Activated CD8-positive, alpha-beta memory T cell treated with anti-CD3 and anti-CD28 coated beads for 1 hour (primary cell): ENCODE results near the gene SLC6A19.
A peak's percentile ranks its signal among the peaks of the same experiment; 100 is the strongest.

Source experiments
- DNase-seq, 2 donors: peaks; one replicate each; pipeline ENCODE4 v3.0.0-alpha.2; 2020; ENCODE audit warnings: low read depth in 1 of 2; ENCODE audit errors: extremely low read depth in 1 of 2

SLC6A19 gene

DNA sequence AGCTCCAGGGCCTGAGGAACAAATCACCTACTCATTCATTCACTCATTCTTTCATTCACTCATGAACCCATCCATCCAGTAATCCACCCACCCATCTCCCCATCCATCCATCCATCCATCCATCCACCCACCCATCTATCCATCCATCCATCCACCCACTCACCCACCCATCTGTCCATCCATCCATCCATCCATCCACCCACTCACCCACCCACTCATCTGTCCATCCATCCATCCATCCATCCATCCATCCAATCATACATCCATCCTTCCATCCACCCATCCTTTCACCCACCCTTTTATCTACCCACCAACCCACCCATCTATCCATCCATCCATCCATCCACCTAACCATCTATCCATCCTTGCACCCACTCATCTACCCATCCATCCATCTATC is 35.5 kb upstream of the SLC6A19 start:
- DNase-seq: no peak

DNA sequence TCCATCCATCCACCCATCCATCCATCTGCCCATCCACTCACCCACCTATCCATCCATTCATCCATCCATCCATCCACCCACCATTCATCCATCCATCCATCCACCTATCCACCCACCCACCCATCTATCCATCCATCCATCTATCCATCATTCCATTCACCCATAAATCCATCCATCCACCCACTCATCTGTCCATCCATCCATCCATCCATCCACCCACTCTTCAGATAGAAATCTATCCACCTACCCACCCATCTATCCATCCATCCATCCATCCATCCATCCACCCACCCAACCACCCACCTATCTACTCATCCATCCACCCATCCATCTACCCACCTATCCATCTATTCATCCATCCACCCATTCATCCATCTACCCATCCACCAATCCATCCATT is 35.0 kb upstream of the SLC6A19 start:
- no peak for DNase-seq

DNA sequence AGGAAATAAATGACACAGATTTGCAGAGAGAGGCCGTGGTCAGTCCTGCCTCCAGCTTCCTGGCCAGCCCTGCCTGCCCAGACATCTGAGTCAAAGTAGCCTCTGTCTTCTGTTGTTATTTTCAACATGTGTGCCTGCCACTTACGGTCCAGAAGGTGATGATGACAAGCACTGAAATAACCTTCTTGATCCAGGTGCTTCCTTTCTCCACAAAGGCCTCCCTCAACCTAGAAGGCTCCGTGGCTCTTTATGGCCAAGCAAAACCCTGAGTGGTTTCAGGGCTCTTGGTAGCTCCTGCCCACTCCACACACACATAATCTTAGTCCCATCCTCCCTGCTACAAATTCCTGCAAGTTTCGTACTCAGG is 34.1 kb upstream of the SLC6A19 start:
- no peak for DNase-seq

DNA sequence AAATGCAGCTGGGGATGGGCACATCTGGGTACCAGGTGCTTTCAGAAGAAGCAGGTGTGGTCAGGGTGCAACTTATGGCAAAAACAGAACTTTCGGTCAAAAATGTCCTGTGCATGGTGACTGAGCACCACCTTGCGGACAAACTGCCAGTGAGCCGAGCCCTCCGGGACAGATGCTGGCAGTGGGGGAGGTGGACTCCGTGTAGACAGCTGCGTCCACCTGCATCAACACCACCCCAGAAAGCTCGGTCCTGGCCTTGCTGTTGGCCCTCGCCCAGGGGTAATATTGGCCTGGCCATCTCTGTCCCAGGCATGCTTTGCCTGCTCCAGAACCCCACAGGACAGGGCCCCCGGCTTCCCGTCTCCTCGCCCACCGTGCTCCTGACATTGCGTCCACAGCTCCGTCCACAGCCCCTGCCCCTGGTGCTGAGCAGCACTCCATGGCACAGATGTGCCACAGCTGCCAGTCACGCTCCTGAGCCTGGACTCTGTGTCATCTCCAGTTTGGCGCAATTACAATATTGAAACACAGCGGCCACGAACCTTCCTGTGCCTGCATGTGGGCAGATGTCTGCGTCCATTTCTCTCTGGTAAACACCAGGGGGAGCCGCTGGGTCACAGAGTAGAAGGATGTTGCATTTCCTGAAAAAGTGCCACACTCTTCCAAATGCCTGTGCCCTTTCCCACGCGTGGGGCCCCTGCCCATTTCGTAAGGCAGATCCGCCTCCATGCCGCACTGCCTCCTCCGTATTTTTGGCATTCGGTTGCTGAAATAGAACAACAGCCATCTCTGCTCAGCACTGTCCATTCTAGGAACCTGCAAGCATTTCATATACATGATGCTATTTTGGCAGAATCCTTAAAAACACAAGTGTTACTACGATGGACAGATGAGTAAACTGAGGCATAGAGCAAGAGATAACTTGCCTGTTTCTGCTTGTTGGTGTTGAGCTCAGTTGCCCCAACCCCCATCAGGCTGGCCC is 33.4 kb upstream of the SLC6A19 start:
- peak; percentile 20 to 49 for DNase-seq

GRCh38 chr5:1168796-1169195 is 32.6 kb upstream of the SLC6A19 start:
- DNase-seq: no peak

GRCh38 chr5:1169211-1170115 is 31.9 kb upstream of the SLC6A19 start:
- no peak for DNase-seq

GRCh38 chr5:1171340-1171941 is 30.0 kb upstream of the SLC6A19 start:
- no peak for DNase-seq

DNA sequence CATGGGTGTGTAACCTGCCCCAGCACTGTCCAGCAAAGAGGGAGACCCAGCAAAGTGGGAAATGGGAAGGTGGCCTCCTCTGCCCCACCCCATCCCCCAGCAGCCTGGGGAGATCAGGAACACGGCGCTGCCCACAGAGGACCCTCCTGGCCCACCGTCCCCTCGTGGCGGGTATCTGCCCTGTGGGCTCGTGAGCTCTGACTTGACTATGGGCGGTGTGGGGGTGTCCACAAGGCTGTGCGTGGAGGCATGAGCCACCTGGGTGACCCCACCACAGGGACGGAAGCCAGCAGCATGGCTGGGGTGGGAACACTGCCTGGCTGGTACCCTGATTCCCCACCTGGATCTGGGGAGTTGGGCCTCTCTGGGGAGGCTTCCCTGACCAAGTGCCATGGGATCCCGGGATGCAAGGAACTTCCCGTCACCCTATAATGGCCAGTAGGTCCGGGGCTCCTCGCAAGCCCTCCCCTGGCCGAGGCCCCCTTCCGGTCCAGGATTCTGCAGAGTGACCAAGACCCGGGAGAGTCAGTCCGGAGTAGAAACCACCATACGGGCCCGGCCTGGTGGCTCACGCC is 29.3 kb upstream of the SLC6A19 start:
- DNase-seq: no peak

DNA sequence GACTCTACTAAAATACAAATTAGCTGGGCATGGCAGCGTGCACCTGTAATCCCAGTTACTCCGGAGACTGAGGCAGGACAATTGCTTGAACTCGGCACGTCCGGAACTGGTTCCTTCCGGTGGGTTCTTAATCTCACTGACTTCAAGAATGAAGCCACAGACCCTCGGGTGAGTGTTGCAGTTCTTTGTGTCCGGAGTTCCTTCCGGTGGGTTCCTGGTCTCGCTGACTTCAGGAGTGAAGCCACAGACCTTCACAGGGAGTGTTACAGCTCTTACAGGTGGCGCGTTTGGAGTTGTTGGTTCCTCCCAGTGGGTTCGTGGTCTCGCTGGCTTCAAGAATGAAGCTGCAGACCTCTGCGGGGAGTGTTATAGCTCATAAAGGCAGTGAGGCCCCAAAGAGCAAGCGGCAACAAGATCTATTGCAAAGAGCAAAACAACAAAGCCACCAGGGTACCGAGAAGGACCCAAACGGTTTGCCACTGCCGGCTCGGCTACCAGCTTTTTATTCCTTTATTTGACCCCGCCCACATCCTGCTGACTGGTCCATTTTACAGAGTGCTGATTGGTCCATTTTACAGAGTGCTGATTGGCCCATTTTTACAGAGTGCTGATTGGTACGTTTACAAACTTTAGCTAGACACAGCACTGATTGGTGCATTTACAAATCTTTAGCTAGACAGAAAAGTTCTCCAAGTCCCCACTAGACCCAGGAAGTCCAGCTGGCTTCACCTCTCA is 28.6 kb upstream of the SLC6A19 start:
- DNase-seq: no peak

DNA sequence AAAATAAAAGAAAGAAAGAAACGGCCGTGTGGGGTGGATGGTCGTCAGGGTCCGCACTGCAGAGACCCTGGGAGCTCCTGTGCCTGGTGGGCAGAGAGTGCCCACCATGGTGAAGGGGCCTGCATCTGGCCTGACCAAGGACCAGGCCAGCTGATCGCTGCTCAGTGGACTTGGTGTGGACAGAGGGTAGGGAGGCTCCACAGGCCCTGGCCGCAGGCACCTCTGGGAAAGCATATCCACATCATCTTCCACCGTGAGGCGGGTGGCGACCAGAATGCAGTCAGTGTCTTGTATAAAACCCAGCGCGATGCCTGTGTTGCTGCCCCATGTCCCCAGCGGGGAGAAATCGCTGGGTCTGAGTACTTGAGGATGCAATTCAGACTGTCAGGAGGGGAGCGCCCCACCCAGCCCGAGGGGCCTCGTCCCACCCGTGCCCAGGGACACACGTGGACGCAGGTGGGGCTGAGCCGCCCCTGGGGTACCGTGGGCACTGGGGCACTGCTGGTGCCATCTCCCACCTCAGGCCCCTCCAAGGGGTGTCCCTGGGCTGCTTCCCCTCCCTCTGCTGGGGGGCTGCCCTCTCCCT is 27.8 kb upstream of the SLC6A19 start:
- no peak for DNase-seq

- peak in 1 of 2 donors; percentile 30 for DNase-seq
Observed at GRCh38 chr5:1174122-1174936, 27.1 kb upstream of the SLC6A19 start.

GRCh38 chr5:1175015-1175414 is 26.4 kb upstream of the SLC6A19 start:
- DNase-seq: no peak

- no peak for DNase-seq
Observed at GRCh38 chr5:1175801-1176472, 25.5 kb upstream of the SLC6A19 start.

DNA sequence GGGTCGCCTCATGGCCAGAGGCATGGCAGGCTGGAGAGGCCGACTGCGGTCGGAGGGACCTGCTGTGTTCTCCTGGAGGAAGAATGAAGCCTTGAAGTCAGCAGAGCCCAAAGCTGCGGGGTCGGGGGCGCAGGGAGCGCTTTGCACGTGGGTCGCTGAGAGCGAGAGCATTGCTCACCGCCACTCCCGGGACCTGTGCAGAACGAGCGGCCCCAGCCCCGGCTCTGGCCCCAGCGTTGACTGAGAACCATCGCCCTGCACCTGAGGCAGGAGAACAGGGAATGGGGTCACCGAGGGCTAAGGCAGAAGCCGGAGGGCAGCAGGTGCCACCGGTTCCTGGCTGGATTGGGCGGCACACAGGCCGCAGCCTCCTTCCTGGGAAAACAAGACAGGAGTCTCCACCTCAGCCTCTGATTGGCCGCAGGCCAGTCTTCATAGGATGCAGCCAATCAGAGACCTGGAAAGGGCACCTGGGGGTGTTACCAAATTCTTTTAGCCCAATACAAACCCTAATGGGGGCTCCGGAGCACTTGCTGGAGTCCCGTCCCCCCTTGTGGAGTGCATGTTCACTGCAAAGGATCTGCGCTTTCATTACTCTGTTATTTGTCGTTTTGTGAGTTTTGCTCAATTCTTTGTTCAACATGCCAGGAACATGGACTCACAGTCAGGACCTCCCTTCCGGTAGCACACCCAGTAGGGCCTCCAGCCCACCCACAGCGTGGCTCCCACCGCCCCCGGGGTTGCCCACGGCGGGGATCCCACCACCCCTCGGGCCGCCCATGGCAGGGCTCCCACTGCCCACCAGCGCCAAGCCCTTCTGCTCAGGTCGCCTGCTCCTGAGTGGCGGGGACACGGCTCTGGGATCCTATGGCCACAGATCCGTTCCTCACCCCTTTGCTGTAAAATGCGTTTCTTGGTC is 24.7 kb upstream of the SLC6A19 start:
- DNase-seq: no peak

DNA sequence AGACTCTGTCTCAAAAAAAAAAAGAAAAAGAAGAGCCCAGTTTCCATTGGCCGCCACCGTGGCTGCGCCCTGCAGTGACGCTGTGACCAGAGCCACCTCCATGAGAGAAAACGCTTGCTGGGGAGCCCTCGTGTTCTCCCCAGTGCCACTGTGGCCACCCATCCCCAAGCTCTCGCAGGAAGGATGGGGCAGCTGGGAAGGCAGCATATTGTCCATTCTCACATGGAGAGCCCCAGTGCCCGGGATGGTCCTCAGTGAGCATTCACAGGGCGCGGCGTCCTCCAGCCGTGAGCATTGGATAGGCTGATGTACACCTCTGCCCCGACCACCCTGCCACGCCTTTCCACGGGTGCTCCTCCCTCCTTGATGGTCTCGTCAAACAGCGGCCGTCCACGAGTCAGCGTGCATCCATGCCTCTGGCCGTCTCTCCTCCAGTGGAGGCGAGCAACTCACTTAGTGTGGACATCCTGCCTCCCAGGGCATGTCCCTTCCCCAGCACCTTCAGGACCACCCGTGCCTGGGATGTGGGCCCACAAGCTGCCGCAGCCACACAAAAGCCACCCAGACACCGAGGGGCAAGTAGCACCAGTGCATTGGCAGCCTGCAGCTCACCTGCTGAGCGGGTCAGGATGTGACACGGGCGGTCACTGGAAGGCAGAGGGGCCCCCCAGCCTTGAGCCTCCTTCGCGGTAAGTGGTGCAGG is 23.4 kb upstream of the SLC6A19 start:
- no peak for DNase-seq

- DNase-seq: no peak
Observed at GRCh38 chr5:1178529-1179382, 22.6 kb upstream of the SLC6A19 start.
